HepG2 (cell line): ENCODE data around the gene DAD1. TPM values are rescaled to one million over a fixed set of nuclear protein-coding genes. Genes with fewer than 3 reads are reported as not detected.
A peak's percentile ranks its signal among the peaks of the same experiment; 100 is the strongest.

Source experiments
- ATAC-seq: fragments of 200-7000 bp; cut with Tn5 transposase; 3 replicates; pipeline ENCODE4 v1.9.1; 2020; ENCODE audit warnings: mild to moderate bottlenecking, moderate library complexity
- BruUV-seq: library from RNA; stranded (reverse); fragments of 400-500 nt; replicated peaks from 2 replicates; lab custom pipeline; 2021; lab: Mats Ljungman, UMichigan
- CTCF ChIA-PET: fragments of 300-600 bp; formaldehyde crosslinking; extraction: SDS; loops from one replicate; lab custom pipeline; 2021; ENCODE audit warnings: low total read pairs, inconsistent platforms, low intra/inter-chr PET ratio; lab: Yijun Ruan, JAX
- POLR2A ChIA-PET: fragments of 350-600 bp; sonication (Branson Sonifier 250); formaldehyde crosslinking; loops from one replicate; lab custom pipeline; 2020; ENCODE audit warnings: antibody characterized with exemption, inconsistent platforms; lab: Yijun Ruan, JAX
- DNase-seq: peaks from one replicate; pipeline ENCODE4 v3.0.0-alpha.2; 2015; ENCODE audit warnings: low spot score
- FAIRE-seq: peaks from 3 replicates; lab custom pipeline; 2011; peaks lifted over from hg19 to GRCh38; lab: Jason Lieb, UNC
- H2AFZ ChIP-seq: one replicate; pipeline ENCODE4 v1.6.1; 2011; ENCODE audit warnings: low read length, inconsistent platforms
- H3K27ac ChIP-seq: fragments of 300-600 bp; 3 replicates; pipeline ENCODE4 v1.8.0; 2011; ENCODE audit warnings: mixed run types, mild to moderate bottlenecking, mixed read lengths, low read length, inconsistent platforms; ENCODE audit not compliant: insufficient read depth; ENCODE audit errors: extremely low read length
- H3K27me3 ChIP-seq, 2 experiments: fragments of 200-600 bp in 1 of 2; 2 replicates in 1 of 2; 3 replicates in 1 of 2; pipeline versions ENCODE4 v1.6.0 to v1.8.0; 2011; ENCODE audit warnings: low read length in 2 of 2, mild to moderate bottlenecking in 2 of 2, moderate library complexity in 2 of 2, inconsistent platforms in 1 of 2; ENCODE audit not compliant: insufficient read depth in 2 of 2, control insufficient read depth in 1 of 2
- H3K36me3 ChIP-seq, 2 experiments: fragments of 200-600 bp in 1 of 2; replicated peaks in 1 of 2; 2 replicates in 1 of 2; 3 replicates in 1 of 2; pipeline versions ENCODE4 v1.5.1 to v1.8.0; 2011; ENCODE audit warnings: low read length in 2 of 2, inconsistent platforms in 1 of 2; ENCODE audit not compliant: insufficient read depth in 2 of 2, control insufficient read depth in 1 of 2
- H3K4me1 ChIP-seq: 2 replicates; pipeline ENCODE4 v1.5.1; 2012; ENCODE audit warnings: low read length, inconsistent platforms; ENCODE audit not compliant: insufficient read depth
- H3K4me2 ChIP-seq: 2 replicates; pipeline ENCODE4 v1.6.0; 2011; ENCODE audit warnings: low read depth, low read length, inconsistent platforms
- H3K4me3 ChIP-seq, 3 experiments: fragments of 200-600 bp in 1 of 3; sonication (generic), shearing (Covaris generic) in 1 of 3; replicated peaks in 1 of 3; 2 replicates each; pipeline ENCODE4 v1.5.1; 2011 to 2016; ENCODE audit warnings: low read length in 3 of 3, inconsistent platforms in 2 of 3, low read depth in 2 of 3, mild to moderate bottlenecking in 2 of 3, control low read depth in 1 of 3, mixed read lengths in 1 of 3; ENCODE audit not compliant: insufficient read depth in 1 of 3
- H3K79me2 ChIP-seq: one replicate; pipeline ENCODE4 v1.6.1; 2011; ENCODE audit warnings: low read length, inconsistent platforms; ENCODE audit not compliant: insufficient read depth
- H3K9ac ChIP-seq: 2 replicates; pipeline ENCODE4 v1.6.0; 2011; ENCODE audit warnings: mild to moderate bottlenecking, low read depth, low read length, inconsistent platforms; ENCODE audit not compliant: insufficient read depth
- H3K9me3 ChIP-seq: 2 replicates; pipeline ENCODE4 v1.5.1; 2012; ENCODE audit warnings: mild to moderate bottlenecking, low read length
- H4K20me1 ChIP-seq: 2 replicates; pipeline ENCODE4 v1.6.0; 2011; ENCODE audit warnings: inconsistent platforms, mild to moderate bottlenecking, low read length, moderate library complexity; ENCODE audit not compliant: insufficient read depth
- AGO1 ChIP-seq: fragments of 200-400 bp; formaldehyde crosslinking; IDR thresholded peaks from 2 replicates; pipeline ENCODE4 v1.6.1; 2017; ENCODE audit warnings: mild to moderate bottlenecking, low read depth, low read length, moderate library complexity; ENCODE audit not compliant: poor library complexity, severe bottlenecking
- CEBPB ChIP-seq: IDR thresholded peaks from 2 replicates; pipeline ENCODE4 v1.6.1; 2011; ENCODE audit warnings: low read depth, low read length, improper control_type of control experiment, borderline replicate concordance
- CREB1 ChIP-seq, 2 experiments: fragments of 450-650 bp in 1 of 2; IDR thresholded peaks; 2 replicates each; pipeline ENCODE4 v1.6.1; 2016 to 2017; ENCODE audit warnings: control low read depth in 1 of 2, mild to moderate bottlenecking in 1 of 2, missing compliant biosample characterization in 1 of 2, missing genetic modification characterization in 1 of 2
- FOSL2 ChIP-seq: sonication (generic); formaldehyde crosslinking; IDR thresholded peaks from 2 replicates; pipeline ENCODE4 v1.4.0; 2020; ENCODE audit warnings: missing genetic modification reagents
- MED8 ChIP-seq: sonication (generic); formaldehyde crosslinking; IDR thresholded peaks from 2 replicates; pipeline ENCODE4 v1.8.1; 2023; ENCODE audit warnings: mild to moderate bottlenecking, missing genetic modification reagents; ENCODE audit not compliant: insufficient replicate concordance
- RCOR2 ChIP-seq: IDR thresholded peaks from 2 replicates; pipeline ENCODE4 v1.6.1; 2016; ENCODE audit warnings: missing biosample characterization, missing genetic modification reagents
- ZNF3 ChIP-seq: IDR thresholded peaks from 2 replicates; pipeline ENCODE4 v1.7.0; 2017; ENCODE audit warnings: inconsistent platforms
- ZNF34 ChIP-seq: sonication (generic); formaldehyde crosslinking; IDR thresholded peaks from 2 replicates; pipeline ENCODE4 v1.4.0; 2020; ENCODE audit warnings: mild to moderate bottlenecking, missing genetic modification reagents, borderline replicate concordance
- ZNF891 ChIP-seq: sonication (generic); formaldehyde crosslinking; IDR thresholded peaks from 2 replicates; pipeline ENCODE4 v1.5.0; 2020; ENCODE audit warnings: mild to moderate bottlenecking, missing genetic modification reagents
- ZSCAN31 ChIP-seq: sonication (generic); formaldehyde crosslinking; IDR thresholded peaks from 2 replicates; pipeline ENCODE4 v1.5.0; 2020; ENCODE audit warnings: low read depth, mild to moderate bottlenecking, missing genetic modification reagents
- WGBS: methylation state at CpG from one replicate; pipeline ENCODE4 v1.1.6; 2017; ENCODE audit warnings: low lambda C conversion rate; 5-methylcytosine and 5-hydroxymethylcytosine counted together
- in situ Hi-C: cut with HindIII; loops from 2 replicates; pipeline ENCODE4 v1.10.0; 2017; ENCODE audit warnings: low pct_unique_long_range_greater_than_20kb; ENCODE audit not compliant: extremely low pct_ligation_motif_present
- intact Hi-C: fragments of 100-400 bp; cut with micrococcal nuclease; formaldehyde crosslinking; loops from one replicate; pipeline ENCODE4 v1.10.0; 2022; ENCODE audit not compliant: unreplicated experiment
- polyA plus RNA-seq, 8 experiments: library from polyadenylated mRNA; depleted of rRNA in 3 of 8; stranded (reverse) in 7 of 8; unstranded in 1 of 8; fragments of >200 nt; fragmentation: Illumina TruSeq in 4 of 8; extraction: Trizol in 4 of 8; gene quantifications; 2 replicates each; pipeline versions ENCODE4 v1.2.1 to v1.2.3, GENCODE V29; 2011 to 2016; ENCODE audit warnings: low read depth in 4 of 8, missing spikeins in 1 of 8, mixed read lengths in 1 of 8; ENCODE audit not compliant: insufficient read depth in 1 of 8
- total RNA-seq, 5 experiments: library from RNA; depleted of rRNA; stranded (reverse); fragments of >200 nt; fragmentation: Illumina TruSeq; extraction: Trizol; gene quantifications; 2 replicates each; pipeline ENCODE4 v1.2.3, GENCODE V29; 2016; ENCODE audit warnings: low read depth in 1 of 5
- TF ChIP-seq, protein P1 (sequence below): sonication (generic); formaldehyde crosslinking; IDR thresholded peaks from 2 replicates; pipeline ENCODE4 v1.5.0; 2020; ENCODE audit warnings: mild to moderate bottlenecking, missing genetic modification reagents
- TF ChIP-seq, protein P2 (sequence below): sonication (generic); formaldehyde crosslinking; conservative IDR thresholded peaks from 2 replicates; pipeline ENCODE4 v1.8.1; 2023; ENCODE audit warnings: missing genetic modification reagents
- TF ChIP-seq, protein P3 (sequence below): sonication (generic); formaldehyde crosslinking; IDR thresholded peaks from 2 replicates; pipeline ENCODE4 v1.4.0; 2020; ENCODE audit warnings: mild to moderate bottlenecking, missing genetic modification reagents

The DAD1 gene
- total and polyA plus RNA-seq, 2 of the 13 experiments (the other 11 are each of a cell fraction or from before 2014, with no cell fraction given), result 558 to 626 TPM

DNA sequence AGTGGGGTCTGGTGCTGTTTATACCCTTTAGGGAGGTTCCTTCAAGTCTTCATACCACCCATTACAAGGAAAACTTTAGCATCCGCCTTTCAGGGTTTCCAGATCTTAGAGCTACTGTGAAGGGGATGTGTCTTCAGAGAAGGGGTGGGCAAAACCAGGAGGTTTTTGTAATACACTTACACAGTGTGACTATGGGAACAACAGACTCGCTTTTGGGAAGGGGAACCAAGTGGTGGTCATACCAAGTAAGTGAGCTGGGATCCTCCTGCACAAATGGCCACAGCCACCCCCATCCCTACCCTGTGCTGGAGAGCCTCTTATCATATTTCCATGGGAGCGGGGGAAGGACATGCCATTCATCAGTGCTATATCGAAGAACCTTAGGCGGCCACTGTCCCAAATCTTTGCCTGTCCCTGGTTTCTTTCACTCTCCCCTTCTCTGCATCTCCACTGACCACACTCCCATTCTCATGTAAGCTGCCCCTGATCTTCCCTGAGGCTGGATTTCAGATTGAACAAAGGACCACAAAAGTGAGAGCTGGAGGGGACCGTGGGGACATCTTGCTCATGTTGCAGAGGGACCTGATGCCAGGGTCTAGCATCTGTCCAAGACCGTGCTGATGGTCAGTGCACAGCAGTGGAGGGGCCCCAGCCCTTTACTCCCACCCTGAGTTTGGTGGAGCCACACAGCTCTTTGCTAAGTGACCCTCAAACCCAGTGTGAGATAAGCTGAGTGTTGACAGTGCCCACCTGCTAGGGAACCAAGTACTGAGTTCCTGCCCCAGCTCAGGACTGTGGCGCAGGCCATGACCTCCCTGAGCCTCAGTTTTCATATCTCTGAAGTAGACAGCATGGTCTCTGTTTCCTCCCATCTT lies 51.4 kb downstream of the DAD1 start:
- H2AFZ ChIP-seq, result no peak overlapping the region
- WGBS, result 30% methylated on average over 8 of the region's 8 CpGs

DNA sequence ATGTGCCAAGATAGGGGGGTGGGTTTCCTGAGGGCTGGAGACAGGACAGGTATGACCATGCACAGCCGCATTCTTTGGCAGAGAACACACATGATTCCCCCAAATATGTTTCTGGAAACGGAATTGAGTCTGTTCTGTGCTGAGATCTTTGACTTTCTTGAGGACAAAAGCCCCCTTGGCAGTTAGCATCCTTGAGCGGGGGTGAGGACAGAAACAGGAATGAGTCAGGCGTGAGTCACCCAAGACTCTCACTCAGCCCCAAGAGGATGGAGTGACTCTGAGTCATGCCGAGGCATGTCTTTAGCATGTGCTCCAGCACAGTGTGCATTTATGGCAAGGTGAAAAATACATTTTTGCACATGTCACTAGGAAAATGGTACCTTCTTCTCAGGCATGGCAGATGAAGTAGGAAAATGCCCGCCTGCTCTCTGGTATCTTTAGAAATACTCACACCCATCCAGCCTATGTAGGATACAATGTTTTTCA lies 52.1 kb downstream of the DAD1 start:
- ATAC-seq, result no peak
- FAIRE-seq, result no peak
- TF ChIP-seq CREB1 (IDR thresholded peaks at IDR 0.05) (0 out of 2 replicates have a peak, but pooled peaks have one; percentile 4), CREB1 (CRISPR knock-in tag; IDR thresholded peaks at IDR 0.05) (no peak), CEBPB (no peak), RCOR2 (CRISPR knock-in tag) (no peak), MED8 (CRISPR knock-in tag) (no peak), ZNF3 (no peak), ZNF34 (CRISPR knock-in tag) (no peak), ZSCAN31 (CRISPR knock-in tag) (no peak), ZNF891 (CRISPR knock-in tag) (no peak), FOSL2 (CRISPR knock-in tag) (peak; percentile 82)
- TF ChIP-seq, protein P1, sequence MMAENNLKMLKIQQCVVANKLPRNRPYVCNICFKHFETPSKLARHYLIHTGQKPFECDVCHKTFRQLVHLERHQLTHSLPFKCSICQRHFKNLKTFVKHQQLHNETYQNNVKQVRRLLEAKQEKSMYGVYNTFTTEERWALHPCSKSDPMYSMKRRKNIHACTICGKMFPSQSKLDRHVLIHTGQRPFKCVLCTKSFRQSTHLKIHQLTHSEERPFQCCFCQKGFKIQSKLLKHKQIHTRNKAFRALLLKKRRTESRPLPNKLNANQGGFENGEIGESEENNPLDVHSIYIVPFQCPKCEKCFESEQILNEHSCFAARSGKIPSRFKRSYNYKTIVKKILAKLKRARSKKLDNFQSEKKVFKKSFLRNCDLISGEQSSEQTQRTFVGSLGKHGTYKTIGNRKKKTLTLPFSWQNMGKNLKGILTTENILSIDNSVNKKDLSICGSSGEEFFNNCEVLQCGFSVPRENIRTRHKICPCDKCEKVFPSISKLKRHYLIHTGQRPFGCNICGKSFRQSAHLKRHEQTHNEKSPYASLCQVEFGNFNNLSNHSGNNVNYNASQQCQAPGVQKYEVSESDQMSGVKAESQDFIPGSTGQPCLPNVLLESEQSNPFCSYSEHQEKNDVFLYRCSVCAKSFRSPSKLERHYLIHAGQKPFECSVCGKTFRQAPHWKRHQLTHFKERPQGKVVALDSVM (CRISPR knock-in tag), result no peak
- TF ChIP-seq, protein P2, sequence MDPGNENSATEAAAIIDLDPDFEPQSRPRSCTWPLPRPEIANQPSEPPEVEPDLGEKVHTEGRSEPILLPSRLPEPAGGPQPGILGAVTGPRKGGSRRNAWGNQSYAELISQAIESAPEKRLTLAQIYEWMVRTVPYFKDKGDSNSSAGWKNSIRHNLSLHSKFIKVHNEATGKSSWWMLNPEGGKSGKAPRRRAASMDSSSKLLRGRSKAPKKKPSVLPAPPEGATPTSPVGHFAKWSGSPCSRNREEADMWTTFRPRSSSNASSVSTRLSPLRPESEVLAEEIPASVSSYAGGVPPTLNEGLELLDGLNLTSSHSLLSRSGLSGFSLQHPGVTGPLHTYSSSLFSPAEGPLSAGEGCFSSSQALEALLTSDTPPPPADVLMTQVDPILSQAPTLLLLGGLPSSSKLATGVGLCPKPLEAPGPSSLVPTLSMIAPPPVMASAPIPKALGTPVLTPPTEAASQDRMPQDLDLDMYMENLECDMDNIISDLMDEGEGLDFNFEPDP, result no peak

More for the DNA sequence above, 51.4 kb downstream of the DAD1 start:
- Histone ChIP-seq H3K27me3 (peaks cover 4 to 10% of the 10 kb centered on the region in 2 experiments; a peak in 3 of 5 replicates), H4K20me1 (no peaks in the 10 kb centered on the region), H3K9me3 (no peaks in the 10 kb centered on the region), H3K4me1 (no peaks in the 10 kb centered on the region), H3K79me2 (no peaks in the 10 kb centered on the region), H3K27ac (no peak overlapping the region), H3K4me3 (no peak overlapping the region), H3K36me3 (no peaks in the 10 kb centered on the region), H3K9ac (no peak overlapping the region), H3K4me2 (no peak overlapping the region)
- DNase-seq, result no peak
- intact Hi-C loops, result loop anchor here (1.0 kb wide), 1 partner anchor 43 kb away; no protein-coding TSS in a partner anchor
- ATAC-seq, result peak; percentile 34; the same call in 2 of the 3 replicates
- FAIRE-seq, result no peak
- no TSS peak for BruUV-seq
- ChIA-PET CTCF (no interaction called here), POLR2A (no interaction called here)
- TF ChIP-seq, protein P3, sequence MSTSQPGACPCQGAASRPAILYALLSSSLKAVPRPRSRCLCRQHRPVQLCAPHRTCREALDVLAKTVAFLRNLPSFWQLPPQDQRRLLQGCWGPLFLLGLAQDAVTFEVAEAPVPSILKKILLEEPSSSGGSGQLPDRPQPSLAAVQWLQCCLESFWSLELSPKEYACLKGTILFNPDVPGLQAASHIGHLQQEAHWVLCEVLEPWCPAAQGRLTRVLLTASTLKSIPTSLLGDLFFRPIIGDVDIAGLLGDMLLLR (CRISPR knock-in tag), result 0 out of 2 replicates have a peak, but pooled peaks have one; percentile 53
- no peak for TF ChIP-seq AGO1
- in situ Hi-C loops, result no loop called here

More for the DNA sequence above, 52.1 kb downstream of the DAD1 start:
- Histone ChIP-seq H3K36me3 (no peaks in the 10 kb centered on the region), H4K20me1 (no peaks in the 10 kb centered on the region), H3K4me2 (no peak overlapping the region), H3K9me3 (no peaks in the 10 kb centered on the region), H3K27ac (no peak overlapping the region), H3K79me2 (no peaks in the 10 kb centered on the region), H3K4me1 (no peaks in the 10 kb centered on the region), H3K4me3 (no peak overlapping the region), H3K27me3 (peaks cover 4 to 10% of the 10 kb centered on the region in 2 experiments; a peak in 3 of 5 replicates), H2AFZ (no peak overlapping the region), H3K9ac (no peak overlapping the region)
- ChIA-PET CTCF (no interaction called here), POLR2A (no interaction called here)
- BruUV-seq, result no TSS peak
- DNase-seq, result no peak
- in situ Hi-C loops (no loop called here), intact Hi-C loops (no loop called here)
- WGBS, result 39% methylated on average over 6 of the region's 6 CpGs
